Muscle of arm (tissue), 12 donors: ENCODE measurements around the gene DLST. TPM values are rescaled to one million over a fixed set of nuclear protein-coding genes. Genes with fewer than 3 reads are reported as not detected.

Experiments
- DNase-seq: peaks from one replicate; pipeline ENCODE4 v3.0.0-alpha.2; 2013
- polyA plus RNA-seq, 12 donors: library from polyadenylated mRNA; unstranded; fragments of 120-200 nt; gene quantifications; one replicate each; pipeline ENCODE4 v1.2.1, GENCODE V29; 2013; ENCODE audit not compliant: insufficient read length in 12 of 12

Gene DLST
- polyA plus RNA-seq, 12 donors = 64.6 to 83.3 (median 71.6) TPM; not detected in 1

- no peak for DNase-seq
Observed at GRCh38 chr14:74952697-74953484, 71.2 kb downstream of the DLST start.

Other genes starting within 250 kb of the DLST start
- gene AREL1, start 168.8 kb upstream of the DLST start, polyA plus RNA-seq = 10 to 100 TPM in 11 of 12 donors, not detected in 1; 15.4 to 25.0 (median 19.9) TPM
- 10 to 100 TPM in 11 of 12 donors, not detected in 1; 33.8 to 64.9 (median 44.8) TPM for gene FCF1, start 168.8 kb upstream of the DLST start, polyA plus RNA-seq
- gene YLPM1, start 118.6 kb upstream of the DLST start, polyA plus RNA-seq = 10 to 100 TPM in 11 of 12 donors, not detected in 1; 45.8 to 76.0 (median 55.0) TPM
- 1 to 10 TPM in 3 of 12 donors, under 1 TPM in 7, not detected in 2; 0.15 to 2.3 (median 0.76) TPM for gene PROX2, start 5.8 kb upstream of the DLST start, polyA plus RNA-seq
- gene RPS6KL1, start 41.3 kb downstream of the DLST start, polyA plus RNA-seq = 10 to 100 TPM in 5 of 12 donors, 1 to 10 TPM in 6, not detected in 1; 3.9 to 15.7 (median 9.9) TPM
- 10 to 100 TPM in 11 of 12 donors, not detected in 1; 15.5 to 51.5 (median 29.1) TPM for gene PGF, start 73.7 kb downstream of the DLST start, polyA plus RNA-seq
- 10 to 100 TPM in 11 of 12 donors, not detected in 1; 28.0 to 61.0 (median 50.2) TPM for gene EIF2B2, start 121.0 kb downstream of the DLST start, polyA plus RNA-seq
- 10 to 100 TPM in 11 of 12 donors, not detected in 1; 19.0 to 28.6 (median 23.0) TPM for gene MLH3, start 169.6 kb downstream of the DLST start, polyA plus RNA-seq
- gene ACYP1, start 182.1 kb downstream of the DLST start, polyA plus RNA-seq = 10 to 100 TPM in 11 of 12 donors, not detected in 1; 10.3 to 41.1 (median 20.4) TPM
- 1 to 10 TPM in 7 of 12 donors, under 1 TPM in 3, not detected in 2; 0.38 to 2.5 (median 1.2) TPM for gene ZC2HC1C, start 187.7 kb downstream of the DLST start, polyA plus RNA-seq
- gene NEK9, start 245.1 kb downstream of the DLST start, polyA plus RNA-seq = 100 to 1,000 TPM in 2 of 12 donors, 10 to 100 TPM in 9, not detected in 1; 49.5 to 103 (median 84.4) TPM